Cortex of kidney (tissue), 1 donor: ENCODE measurements around the gene FBXO48.
A peak's percentile ranks its signal among the peaks of the same experiment; 100 is the strongest.
"Not testable (repeated sequence)": the region's sequence is repeated elsewhere in the genome, so short reads cannot be mapped to it uniquely, and the experiment has no call there.

Experiments used
- DNase-seq: peaks from one replicate; lab custom pipeline; 2025; lab: John Stamatoyannopoulos, UW

FBXO48 gene

DNA sequence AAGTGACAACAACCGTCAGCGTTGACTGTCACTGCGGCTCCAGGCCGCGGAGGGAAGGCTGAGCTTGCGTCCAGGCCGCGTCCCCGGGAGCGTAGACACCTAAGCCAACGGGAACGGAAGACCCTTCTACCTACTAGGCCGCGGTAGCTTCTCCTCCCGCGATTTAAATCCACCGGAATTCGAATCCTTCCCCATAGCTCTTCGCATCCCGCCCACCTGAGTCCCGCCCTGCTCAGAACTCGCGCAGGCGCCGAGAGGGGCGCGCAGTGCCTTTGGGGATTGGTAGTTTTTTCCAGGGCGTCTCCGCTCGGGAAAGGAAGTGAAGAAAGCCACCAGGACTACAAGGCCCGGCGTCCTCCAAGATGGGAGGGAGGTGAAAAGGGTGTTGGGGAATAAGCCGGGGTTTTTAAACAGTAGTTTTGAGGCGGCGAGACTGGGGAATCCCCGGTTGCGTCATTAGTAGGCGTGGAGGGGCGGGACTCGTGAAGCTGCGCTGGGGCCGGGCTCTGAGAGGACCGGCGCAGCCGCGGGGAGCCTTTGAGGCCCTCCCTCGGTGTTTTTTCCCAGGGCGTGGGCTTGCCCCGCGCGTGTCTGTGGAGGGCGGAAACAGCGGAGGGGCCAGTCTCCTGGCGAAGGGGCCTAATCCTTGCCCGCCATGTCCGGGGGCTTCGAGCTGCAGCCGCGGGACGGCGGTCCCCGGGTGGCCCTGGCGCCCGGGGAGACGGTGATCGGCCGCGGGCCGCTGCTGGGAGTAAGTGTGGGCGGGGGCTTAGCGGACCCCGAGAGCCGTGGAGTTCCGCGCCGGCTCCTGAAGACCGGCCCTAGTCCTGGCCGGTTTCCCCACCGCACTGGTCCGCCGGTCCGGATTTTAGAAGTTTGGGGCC lies at the start of gene FBXO48, which contains the start of gene APLF:
Gene FBXO48 (minus strand): TSS at position 218 of the 884 bp plus-strand sequence. CDS start 2,149 bp downstream, outside the sequence.
Gene APLF (plus strand): TSS at position 509 of the 884 bp plus-strand sequence. CDS start 147 bp downstream, at position 656.
- DNase-seq: peak; percentile 59

GRCh38 chr2:68516051-68516955 lies 49.2 kb upstream of the FBXO48 start:
- no peak for DNase-seq

DNA sequence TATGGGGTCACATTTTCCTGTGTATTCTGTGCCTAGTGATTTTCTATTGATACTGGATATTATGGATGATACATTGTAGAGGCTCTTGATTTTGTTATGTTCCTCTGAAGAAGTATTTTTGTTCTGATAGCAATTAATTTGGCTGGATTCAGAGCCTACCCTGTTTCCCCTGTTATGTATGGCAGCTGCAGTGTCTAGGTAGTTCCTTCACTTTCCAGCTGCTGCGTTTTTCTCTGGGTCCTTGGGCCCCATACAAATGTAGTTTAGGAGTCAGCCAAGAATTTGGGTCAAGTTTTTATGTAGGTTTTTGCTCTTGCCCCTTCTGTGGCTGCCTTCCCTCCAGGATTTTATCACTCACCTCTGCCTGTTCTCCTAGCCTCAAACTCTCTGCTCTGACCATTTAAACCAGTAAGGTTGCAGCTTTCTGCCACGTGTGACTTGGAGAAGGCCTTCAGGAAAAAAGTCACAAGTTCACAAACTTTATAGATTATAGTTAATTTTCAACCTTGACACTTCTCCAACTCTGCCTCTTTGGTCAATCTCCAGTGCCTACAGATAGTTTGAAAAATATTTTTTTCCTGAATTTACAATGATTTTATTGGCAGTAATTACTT lies 47.3 kb upstream of the FBXO48 start:
- DNase-seq: no peak

- DNase-seq: no peak
These were observed 45.9 kb upstream of the FBXO48 start for GRCh38 chr2:68512966-68513365.

GRCh38 chr2:68512326-68512725 lies 45.2 kb upstream of the FBXO48 start:
- DNase-seq: no peak

- DNase-seq: no peak
These were observed 39.1 kb upstream of the FBXO48 start for GRCh38 chr2:68506170-68506569.

DNA sequence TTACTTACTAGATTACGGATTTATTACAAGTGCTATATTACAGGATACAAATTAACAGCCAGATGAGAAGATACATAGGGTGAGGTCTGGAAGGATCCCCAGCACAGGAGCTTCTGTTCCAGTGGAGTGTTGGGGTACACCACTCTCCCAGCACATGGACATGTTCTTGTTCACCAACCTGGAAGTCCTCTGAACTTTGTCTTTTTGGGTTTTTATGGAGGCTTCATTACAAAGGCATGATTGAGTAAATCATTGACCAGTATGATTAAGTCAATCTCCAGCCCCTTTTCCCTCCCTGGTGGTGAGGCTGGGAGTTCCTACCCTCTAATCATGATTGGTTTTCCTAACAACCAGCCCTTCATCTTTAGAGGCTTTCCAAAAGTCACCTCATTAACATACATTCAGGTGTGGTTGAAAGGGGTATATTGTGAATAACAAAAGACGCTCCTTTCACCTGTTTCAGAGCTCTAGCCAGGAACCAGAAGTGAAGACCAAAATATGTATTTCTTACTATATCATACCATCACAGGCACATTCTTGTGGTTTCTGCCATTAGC lies 38.6 kb upstream of the FBXO48 start:
- DNase-seq: no peak

DNA sequence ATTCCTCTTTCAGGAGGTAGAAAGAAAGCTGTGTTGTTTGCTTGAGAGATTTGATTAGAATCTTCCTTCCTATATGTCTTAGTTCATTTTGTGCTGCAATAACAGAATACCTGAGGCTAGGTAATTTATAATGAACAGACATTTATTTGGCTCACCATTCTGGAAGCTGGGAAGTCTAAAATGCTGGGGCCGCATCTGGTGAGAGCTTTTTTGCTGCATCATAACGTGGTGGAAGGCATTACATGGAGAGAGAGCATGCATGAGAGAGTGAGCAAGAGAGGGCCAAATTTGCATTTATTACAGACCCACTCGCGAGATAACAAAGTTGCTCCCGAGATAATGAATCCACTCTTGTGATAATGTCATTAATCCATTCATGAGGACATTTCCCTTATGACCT lies 34.7 kb upstream of the FBXO48 start:
- DNase-seq: no peak

DNA sequence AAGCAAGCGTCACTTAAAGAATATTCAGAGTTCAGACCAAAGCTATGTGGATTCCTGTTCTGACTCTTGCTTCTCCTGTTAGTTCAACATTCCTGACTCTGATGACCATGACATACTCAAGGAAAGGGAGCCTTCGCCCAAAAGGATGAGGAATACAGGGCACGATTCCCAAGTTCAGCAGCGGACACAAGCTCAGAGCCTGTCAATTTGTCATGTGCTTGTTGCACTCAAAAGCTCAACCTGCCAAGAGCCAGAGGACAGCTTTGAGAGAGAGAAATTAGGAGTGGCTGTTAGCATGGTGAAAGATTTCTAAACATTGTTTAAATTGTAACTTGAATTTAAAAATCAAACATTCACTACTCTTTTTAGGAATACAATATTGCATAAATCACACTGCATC lies 33.6 kb upstream of the FBXO48 start:
- DNase-seq: no peak

DNA sequence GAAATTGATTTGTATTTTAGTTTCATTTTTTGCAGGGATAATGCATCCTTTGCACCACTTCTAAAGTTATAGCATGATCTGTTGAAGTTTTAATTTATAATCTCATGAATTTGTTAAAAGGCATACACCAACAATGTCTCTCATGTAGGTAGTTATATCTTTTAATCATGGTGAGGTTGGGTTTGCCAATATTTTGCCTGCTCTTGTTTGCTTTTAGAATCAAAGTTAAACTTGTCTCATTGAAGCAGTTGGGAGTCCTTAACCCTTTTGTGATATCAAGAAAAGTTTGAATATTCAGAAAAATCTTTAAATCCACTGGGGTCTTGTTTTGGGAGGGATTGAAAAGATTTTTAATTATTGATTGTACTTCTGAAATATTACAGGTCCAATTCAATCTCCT lies 32.0 kb upstream of the FBXO48 start:
- DNase-seq: no peak

- no peak for DNase-seq
These were observed 24.5 kb upstream of the FBXO48 start for GRCh38 chr2:68491582-68491981.

DNA sequence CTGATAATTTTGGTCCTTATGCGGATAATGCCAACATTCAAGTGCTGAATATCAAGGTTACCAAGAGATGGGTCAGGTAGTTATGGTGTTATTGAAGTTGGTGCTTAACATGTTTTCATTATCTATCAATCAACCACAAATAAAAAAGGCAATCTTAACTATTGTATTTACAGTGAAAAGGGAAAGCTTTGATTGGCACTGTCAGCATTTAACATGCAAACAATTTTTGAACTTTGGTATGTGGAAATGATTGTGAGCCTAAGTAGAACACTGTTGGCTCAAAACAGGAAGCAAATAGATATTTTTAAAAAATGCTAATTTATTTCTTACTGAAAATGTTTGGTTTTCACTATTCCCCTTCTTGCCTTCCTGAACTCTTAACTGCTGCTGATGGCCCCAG lies 22.2 kb upstream of the FBXO48 start:
- no peak for DNase-seq

DNA sequence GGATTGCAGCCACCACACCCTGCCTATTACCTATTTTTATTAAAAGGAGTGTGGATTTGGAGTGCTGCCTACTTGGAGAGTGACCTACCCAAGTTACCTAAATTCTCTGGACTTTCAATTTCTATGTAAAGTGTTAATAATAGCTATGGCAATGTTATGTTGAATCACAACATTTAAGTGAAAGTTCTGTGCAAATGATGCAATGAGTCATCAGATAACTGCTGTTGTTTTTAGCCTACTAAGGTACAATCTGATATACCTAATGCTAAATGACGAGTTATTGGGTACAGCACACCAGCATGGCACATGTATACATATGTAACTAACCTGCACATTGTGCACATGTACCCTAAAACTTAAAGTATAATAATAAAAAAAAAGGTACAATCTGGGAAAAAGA lies 21.5 kb upstream of the FBXO48 start:
- DNase-seq: not testable (repeated sequence)

GRCh38 chr2:68487773-68488355 lies 20.8 kb upstream of the FBXO48 start:
- no peak for DNase-seq

- no peak for DNase-seq
These were observed 15.9 kb upstream of the FBXO48 start for GRCh38 chr2:68483011-68483410.

GRCh38 chr2:68482296-68482820 lies 15.3 kb upstream of the FBXO48 start:
- no peak for DNase-seq

GRCh38 chr2:68478688-68479087 lies 11.6 kb upstream of the FBXO48 start:
- no peak for DNase-seq

DNA sequence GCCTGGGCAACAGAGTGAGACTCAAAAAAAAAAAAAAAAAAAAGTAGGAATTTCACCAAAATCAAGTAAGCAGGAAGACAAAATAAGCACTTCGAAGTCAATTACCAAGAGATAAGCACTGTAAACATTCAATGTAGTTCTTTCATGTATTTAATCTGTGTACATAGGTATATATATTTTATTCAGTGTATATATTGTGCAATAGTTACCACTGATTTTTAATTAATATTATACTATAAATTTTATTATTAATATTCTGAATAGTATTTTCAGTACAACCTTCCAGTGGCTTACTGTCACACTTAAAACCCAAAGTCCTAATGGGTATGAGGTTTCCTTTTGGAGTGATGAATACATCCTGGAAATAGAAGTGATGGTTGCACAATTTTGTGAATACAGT lies 9.4 kb upstream of the FBXO48 start:
- DNase-seq: no peak

DNA sequence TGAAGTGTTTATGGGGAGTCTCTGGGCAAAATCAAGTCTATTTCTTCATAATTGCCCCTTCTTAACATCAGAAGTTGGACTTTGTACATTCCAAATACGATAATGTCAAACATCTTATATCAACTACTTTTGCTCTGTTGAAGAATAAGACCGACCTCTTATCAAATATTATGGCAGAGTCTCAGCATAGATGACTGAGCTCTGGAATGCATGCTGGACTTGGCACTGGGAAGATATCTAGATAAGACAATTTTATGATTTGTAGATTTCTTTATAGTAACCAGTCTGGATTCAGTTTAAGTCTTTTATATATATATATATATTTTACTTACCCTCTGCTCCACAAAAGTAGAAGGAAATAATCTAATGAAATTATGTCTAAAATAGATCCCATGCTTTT lies 8.5 kb upstream of the FBXO48 start:
- no peak for DNase-seq

- DNase-seq: no peak
These were observed 8.0 kb upstream of the FBXO48 start for GRCh38 chr2:68475110-68475509.

GRCh38 chr2:68472796-68473414 lies 5.8 kb upstream of the FBXO48 start:
- DNase-seq: no peak
